ENCODE data around the gene RC3H1. TPM values are rescaled to one million over a fixed set of nuclear protein-coding genes. Genes with fewer than 3 reads are reported as not detected.
"Not testable (repeated sequence)": the region's sequence is repeated elsewhere in the genome, so short reads cannot be mapped to it uniquely, and the experiment has no call there.

The RC3H1 gene
- total and polyA plus RNA-seq, 4 donors, result 2.0 to 20.7 (median 9.7) TPM

DNA sequence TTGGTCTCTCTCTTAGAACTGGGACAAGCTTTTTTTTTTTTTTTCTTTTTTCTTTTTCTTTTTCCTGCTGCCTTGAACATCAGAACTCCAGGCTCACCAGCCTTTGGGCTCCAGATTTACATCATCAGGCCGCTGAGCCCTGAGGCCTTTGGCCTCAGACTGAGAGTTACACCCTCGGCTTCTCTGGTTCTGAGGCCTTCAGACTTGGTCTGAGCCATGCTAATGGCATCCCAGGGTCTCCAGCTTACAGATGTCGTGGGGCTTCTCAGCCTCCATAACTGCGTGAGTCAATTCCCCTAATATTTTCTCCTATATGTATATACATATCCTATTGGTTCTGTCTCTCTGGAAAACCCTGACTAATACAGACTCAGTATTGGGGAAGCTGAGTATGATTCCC lies 36.5 kb upstream of the RC3H1 start (continued):
- TF ChIP-seq, protein P1, sequence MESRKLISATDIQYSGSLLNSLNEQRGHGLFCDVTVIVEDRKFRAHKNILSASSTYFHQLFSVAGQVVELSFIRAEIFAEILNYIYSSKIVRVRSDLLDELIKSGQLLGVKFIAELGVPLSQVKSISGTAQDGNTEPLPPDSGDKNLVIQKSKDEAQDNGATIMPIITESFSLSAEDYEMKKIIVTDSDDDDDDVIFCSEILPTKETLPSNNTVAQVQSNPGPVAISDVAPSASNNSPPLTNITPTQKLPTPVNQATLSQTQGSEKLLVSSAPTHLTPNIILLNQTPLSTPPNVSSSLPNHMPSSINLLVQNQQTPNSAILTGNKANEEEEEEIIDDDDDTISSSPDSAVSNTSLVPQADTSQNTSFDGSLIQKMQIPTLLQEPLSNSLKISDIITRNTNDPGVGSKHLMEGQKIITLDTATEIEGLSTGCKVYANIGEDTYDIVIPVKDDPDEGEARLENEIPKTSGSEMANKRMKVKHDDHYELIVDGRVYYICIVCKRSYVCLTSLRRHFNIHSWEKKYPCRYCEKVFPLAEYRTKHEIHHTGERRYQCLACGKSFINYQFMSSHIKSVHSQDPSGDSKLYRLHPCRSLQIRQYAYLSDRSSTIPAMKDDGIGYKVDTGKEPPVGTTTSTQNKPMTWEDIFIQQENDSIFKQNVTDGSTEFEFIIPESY (IDR thresholded peaks at IDR 0.05), result no peak

DNA sequence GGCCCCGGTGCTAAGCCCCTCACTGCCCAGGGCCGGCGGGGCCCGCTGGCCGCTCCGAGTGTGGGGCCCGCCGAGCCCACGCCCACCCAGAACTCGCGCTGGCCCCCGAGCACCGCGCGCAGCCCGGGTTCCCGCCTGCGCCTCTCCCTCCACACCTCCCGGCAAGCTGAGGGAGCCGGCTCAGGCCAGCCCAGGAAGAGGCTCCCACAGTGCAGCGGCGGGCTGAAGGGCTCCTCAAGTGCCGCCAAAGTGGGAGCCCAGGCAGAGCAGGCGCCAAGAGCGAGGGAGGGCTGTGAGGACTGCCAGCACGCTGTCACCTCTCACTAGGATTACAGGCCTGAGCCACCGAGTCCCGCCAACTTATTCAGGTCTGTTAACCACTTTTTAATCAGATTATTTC lies 34.5 kb upstream of the RC3H1 start:
- H3K4me3 ChIP-seq (ENCODE audit: low read depth in 1 of 3, low read length in 3 of 3); H3K4me1 ChIP-seq (ENCODE audit: control insufficient read depth in 4 of 4, insufficient read depth in 4 of 4, low read length in 3 of 4); H3K27me3 ChIP-seq (ENCODE audit: control insufficient read depth in 4 of 4, insufficient read depth in 4 of 4, low read length in 3 of 4); H3K9me3 ChIP-seq (ENCODE audit: control insufficient read depth in 4 of 4, low read length in 3 of 4); DNase-seq (ENCODE audit: low spot score); H3K9ac ChIP-seq (ENCODE audit: low read depth in 1 of 2, low read length in 2 of 2); H3K36me3 ChIP-seq (ENCODE audit: control insufficient read depth in 4 of 4, insufficient read depth in 3 of 4, low read depth in 1 of 4, low read length in 3 of 4); H3K27ac ChIP-seq (ENCODE audit: low read depth in 1 of 2, low read length in 2 of 2): not testable (repeated sequence)
- WGBS, result 95% methylated on average over 28 of the region's 28 CpGs

DNA sequence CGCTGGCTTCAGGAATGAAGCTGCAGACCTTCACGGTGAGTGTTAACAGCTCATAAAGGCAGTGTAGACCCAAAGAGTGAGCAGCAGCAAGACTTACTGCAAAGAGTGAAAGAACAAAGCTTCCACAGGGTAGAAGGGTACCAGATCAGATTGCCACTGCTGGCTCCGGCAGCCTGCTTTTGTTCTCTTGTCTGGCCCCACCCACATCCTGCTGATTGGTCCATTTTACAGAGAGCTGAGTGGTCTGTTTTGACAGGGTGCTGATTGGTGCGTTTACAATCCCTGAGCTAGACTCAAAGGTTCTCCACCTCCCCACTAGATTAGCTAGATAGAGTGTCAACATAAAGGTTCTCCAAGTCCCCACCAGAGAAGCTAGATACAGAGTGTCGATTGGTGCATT lies 33.6 kb upstream of the RC3H1 start:
- H3K4me3 ChIP-seq (ENCODE audit: low read depth in 1 of 3, low read length in 3 of 3); H3K27me3 ChIP-seq (ENCODE audit: control insufficient read depth in 4 of 4, insufficient read depth in 4 of 4, low read length in 3 of 4); H3K9me3 ChIP-seq (ENCODE audit: control insufficient read depth in 4 of 4, low read length in 3 of 4); H3K27ac ChIP-seq (ENCODE audit: low read depth in 1 of 2, low read length in 2 of 2); DNase-seq (ENCODE audit: low spot score); H3K4me1 ChIP-seq (ENCODE audit: control insufficient read depth in 4 of 4, insufficient read depth in 4 of 4, low read length in 3 of 4); H3K36me3 ChIP-seq (ENCODE audit: control insufficient read depth in 4 of 4, insufficient read depth in 3 of 4, low read depth in 1 of 4, low read length in 3 of 4); H3K9ac ChIP-seq (ENCODE audit: low read depth in 1 of 2, low read length in 2 of 2): not testable (repeated sequence)
- 96% methylated on average over 5 of the region's 5 CpGs for WGBS

DNA sequence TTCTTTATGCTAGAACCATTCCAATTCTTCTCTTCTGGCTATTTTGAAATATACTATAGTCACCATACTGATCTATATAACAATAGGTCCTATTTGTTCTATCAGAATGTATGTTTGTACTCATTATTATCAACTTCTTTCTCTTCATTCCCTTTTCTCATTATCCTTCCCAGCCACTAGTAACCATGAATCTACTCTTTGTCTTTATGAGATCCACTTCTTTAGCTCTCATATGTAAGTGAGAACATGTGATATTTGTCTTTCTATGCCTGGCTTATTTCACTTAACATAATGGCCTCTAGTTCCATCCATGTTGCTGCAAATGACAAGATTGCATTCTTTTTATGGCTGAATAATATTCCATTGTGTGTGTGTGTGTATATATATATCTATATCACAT lies 31.7 kb upstream of the RC3H1 start:
- H3K27ac ChIP-seq (ENCODE audit: low read depth in 1 of 2, low read length in 2 of 2), result no peak overlapping the region
- no peak for DNase-seq (ENCODE audit: low spot score)
- no peaks in the 10 kb centered on the region for H3K9me3 ChIP-seq (ENCODE audit: control insufficient read depth in 4 of 4, low read length in 3 of 4)
- H3K4me3 ChIP-seq (ENCODE audit: low read depth in 1 of 3, low read length in 3 of 3), result no peak overlapping the region
- no peak for TF ChIP-seq HNF4G (IDR thresholded peaks at IDR 0.05)
- TF ChIP-seq, protein P2, sequence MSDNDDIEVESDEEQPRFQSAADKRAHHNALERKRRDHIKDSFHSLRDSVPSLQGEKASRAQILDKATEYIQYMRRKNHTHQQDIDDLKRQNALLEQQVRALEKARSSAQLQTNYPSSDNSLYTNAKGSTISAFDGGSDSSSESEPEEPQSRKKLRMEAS (IDR thresholded peaks at IDR 0.05), result no peak
- no peak for TF ChIP-seq NR2F2 (IDR thresholded peaks at IDR 0.05)
- TF ChIP-seq, protein P3, sequence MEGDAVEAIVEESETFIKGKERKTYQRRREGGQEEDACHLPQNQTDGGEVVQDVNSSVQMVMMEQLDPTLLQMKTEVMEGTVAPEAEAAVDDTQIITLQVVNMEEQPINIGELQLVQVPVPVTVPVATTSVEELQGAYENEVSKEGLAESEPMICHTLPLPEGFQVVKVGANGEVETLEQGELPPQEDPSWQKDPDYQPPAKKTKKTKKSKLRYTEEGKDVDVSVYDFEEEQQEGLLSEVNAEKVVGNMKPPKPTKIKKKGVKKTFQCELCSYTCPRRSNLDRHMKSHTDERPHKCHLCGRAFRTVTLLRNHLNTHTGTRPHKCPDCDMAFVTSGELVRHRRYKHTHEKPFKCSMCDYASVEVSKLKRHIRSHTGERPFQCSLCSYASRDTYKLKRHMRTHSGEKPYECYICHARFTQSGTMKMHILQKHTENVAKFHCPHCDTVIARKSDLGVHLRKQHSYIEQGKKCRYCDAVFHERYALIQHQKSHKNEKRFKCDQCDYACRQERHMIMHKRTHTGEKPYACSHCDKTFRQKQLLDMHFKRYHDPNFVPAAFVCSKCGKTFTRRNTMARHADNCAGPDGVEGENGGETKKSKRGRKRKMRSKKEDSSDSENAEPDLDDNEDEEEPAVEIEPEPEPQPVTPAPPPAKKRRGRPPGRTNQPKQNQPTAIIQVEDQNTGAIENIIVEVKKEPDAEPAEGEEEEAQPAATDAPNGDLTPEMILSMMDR (IDR thresholded peaks at IDR 0.05; ENCODE audit: low read depth, low read length, missing input control), result no peak
- TF ChIP-seq, protein P1 (IDR thresholded peaks at IDR 0.05), result no peak
- TF ChIP-seq YY1 (IDR thresholded peaks at IDR 0.05), result no peak
- no peak for TF ChIP-seq RAD21 (IDR thresholded peaks at IDR 0.05)
- no peak for TF ChIP-seq EGR1 (IDR thresholded peaks at IDR 0.05; ENCODE audit: low read depth in 2 of 2)
- TF ChIP-seq JUND (IDR thresholded peaks at IDR 0.05), result no peak
- no peaks in the 10 kb centered on the region for H3K4me1 ChIP-seq (ENCODE audit: control insufficient read depth in 4 of 4, insufficient read depth in 4 of 4, low read length in 3 of 4)
- H3K36me3 ChIP-seq (ENCODE audit: control insufficient read depth in 4 of 4, insufficient read depth in 3 of 4, low read depth in 1 of 4, low read length in 3 of 4), result no peaks in the 10 kb centered on the region
- H3K27me3 ChIP-seq (ENCODE audit: control insufficient read depth in 4 of 4, insufficient read depth in 4 of 4, low read length in 3 of 4), result no peaks in the 10 kb centered on the region
- H3K9ac ChIP-seq (ENCODE audit: low read depth in 1 of 2, low read length in 2 of 2), result no peak overlapping the region

Data from liver (tissue), 9 donors.